ENCODE measurements around the gene AGGF1. TPM values are rescaled to one million over a fixed set of nuclear protein-coding genes. Genes with fewer than 3 reads are reported as not detected.

AGGF1 gene
- total RNA-seq, 1 experiment from 2014 or later, result 16.0 TPM

GRCh38 chr5:77012601-77013000 lies 17.6 kb upstream of the AGGF1 start:
- peaks cover 5% of the 10 kb centered on the region; the same call in 1 of the 2 replicates for H3K27me3 ChIP-seq
- peak; percentile 12 for DNase-seq
- no peaks in the 10 kb centered on the region for H3K9me3 ChIP-seq
- no peaks in the 10 kb centered on the region for H3K36me3 ChIP-seq
- H3K4me3 ChIP-seq, result no peak overlapping the region

- no peak overlapping the region for H3K4me3 ChIP-seq
- no peak for DNase-seq
- H3K36me3 ChIP-seq, result no peaks in the 10 kb centered on the region
- H3K9me3 ChIP-seq, result no peaks in the 10 kb centered on the region
- peaks cover 5% of the 10 kb centered on the region; the same call in 1 of the 2 replicates for H3K27me3 ChIP-seq
Measured at GRCh38 chr5:77015938-77016569, 14.2 kb upstream of the AGGF1 start.

- peaks cover 3% of the 10 kb centered on the region; the same call in 1 of the 2 replicates for H3K27me3 ChIP-seq
- H3K9me3 ChIP-seq, result no peaks in the 10 kb centered on the region
- H3K4me3 ChIP-seq, result no peak overlapping the region
- no peaks in the 10 kb centered on the region for H3K36me3 ChIP-seq
- DNase-seq, result no peak
Measured at GRCh38 chr5:77016962-77017361, 13.2 kb upstream of the AGGF1 start.

- H3K9me3 ChIP-seq, result no peaks in the 10 kb centered on the region; the same call in 1 of the 2 replicates
- no peak overlapping the region for H3K4me3 ChIP-seq
- H3K27me3 ChIP-seq, result peaks cover 3% of the 10 kb centered on the region; the same call in 1 of the 2 replicates
- no peaks in the 10 kb centered on the region for H3K36me3 ChIP-seq
- no peak for DNase-seq
Measured at GRCh38 chr5:77017668-77018067, 12.5 kb upstream of the AGGF1 start.

DNA sequence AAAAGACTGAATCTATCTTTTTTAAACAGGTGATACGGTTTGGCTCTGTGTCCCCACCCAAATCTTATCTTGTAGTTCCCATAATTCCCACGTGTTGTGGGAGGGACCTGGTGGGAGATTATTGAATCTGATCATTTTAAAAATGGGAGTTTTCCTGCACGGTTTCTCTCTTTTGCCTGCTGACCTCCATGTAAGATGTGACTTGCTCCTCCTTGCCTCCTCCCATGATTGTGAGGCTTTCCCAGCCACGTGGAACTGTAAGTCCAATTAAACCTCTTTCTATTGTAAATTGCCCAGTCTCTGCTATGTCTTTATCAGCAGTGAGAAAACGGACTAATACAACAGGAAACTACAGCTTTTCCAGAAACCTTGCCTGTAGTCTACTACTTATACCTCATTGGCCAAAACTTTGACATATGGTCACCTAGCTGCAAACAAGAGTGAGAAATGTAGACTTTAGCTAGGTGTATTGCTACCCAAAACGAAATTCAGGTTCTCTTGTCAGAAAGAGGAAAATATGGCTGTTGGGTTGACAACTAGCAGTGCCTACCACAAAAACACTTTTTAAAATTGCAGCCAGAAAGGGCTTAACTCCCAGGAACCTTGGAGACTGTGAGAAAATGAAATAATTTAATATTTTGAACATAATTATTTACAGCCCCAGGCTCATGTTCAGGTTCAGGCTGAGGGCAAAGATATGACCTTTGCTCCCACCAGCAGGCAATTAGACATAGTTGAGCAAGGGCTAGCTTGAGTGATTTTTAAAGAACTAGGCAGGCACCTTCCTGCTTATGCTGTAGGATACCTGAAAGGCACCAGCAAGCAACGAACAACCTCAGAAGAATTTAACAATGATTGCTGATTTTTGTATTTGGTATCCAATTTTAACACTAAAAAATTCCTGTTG lies 7.4 kb upstream of the AGGF1 start:
- no peaks in the 10 kb centered on the region; the same call in 1 of the 2 replicates for H3K9me3 ChIP-seq
- H3K27me3 ChIP-seq, result no peaks in the 10 kb centered on the region
- no peak for DNase-seq
- no peak overlapping the region for H3K4me3 ChIP-seq
- no peaks in the 10 kb centered on the region for H3K36me3 ChIP-seq

DNA sequence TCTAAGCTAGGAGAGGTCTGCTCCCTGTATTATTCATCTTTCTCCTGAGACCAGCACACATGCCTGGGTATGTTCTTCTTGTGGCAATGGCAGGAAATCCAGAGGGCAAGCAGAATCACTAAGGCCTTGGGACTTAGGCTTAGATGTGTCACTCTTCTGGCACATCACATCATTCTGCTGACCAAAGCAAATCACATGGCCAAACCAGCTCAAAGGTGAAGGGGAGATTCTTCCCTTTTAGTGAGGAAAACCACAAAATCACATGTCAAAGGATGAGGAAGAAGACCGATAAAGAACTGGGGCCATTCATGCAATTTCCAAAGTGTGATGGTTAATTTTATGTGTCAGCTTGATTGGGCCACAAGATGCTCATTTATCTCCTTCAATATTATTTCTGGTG lies 5.7 kb upstream of the AGGF1 start:
- Histone ChIP-seq H3K27me3 (no peaks in the 10 kb centered on the region), H3K4me3 (no peak overlapping the region), H3K36me3 (no peaks in the 10 kb centered on the region), H3K9me3 (peaks cover 12% of the 10 kb centered on the region)
- no peak for DNase-seq

DNA sequence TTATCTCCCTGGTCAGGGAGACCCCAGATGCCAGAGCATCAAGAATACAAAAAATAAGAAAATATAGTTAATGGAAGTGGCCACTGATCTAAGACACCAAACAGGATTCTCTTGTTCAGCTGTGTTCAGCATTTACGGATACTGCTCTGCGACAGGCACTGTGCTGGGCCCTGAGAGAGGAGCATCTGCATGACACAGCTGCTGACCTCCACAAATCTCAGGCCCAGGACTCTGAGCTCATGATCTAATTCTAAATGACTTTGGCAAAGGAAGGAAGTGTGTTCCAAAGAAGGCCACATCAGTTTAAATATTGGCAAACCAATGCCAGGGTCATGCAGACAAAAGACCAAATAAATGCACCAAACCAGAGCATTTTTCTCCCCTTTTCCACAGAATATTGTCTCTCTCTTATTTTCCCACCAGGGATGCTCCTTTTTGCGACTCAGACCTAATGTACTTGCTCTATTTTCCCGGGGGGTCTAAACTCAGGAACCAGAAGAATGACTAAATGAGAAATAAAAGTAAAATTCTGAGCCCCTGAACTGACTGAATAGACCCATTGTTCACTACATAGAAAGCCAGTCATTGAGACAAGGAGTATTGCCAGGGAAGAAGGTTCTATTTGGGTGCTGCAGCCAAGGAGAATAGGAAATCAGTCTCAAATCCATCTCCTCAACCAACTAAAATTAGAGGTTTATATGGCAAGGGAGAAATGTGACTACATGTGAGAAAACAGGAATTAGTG lies 1.4 kb upstream of the AGGF1 start:
- H3K36me3 ChIP-seq, result no peaks in the 10 kb centered on the region
- no peak overlapping the region for H3K4me3 ChIP-seq
- peaks cover 16% of the 10 kb centered on the region for H3K9me3 ChIP-seq
- no peak for DNase-seq
- no peaks in the 10 kb centered on the region for H3K27me3 ChIP-seq

DNA sequence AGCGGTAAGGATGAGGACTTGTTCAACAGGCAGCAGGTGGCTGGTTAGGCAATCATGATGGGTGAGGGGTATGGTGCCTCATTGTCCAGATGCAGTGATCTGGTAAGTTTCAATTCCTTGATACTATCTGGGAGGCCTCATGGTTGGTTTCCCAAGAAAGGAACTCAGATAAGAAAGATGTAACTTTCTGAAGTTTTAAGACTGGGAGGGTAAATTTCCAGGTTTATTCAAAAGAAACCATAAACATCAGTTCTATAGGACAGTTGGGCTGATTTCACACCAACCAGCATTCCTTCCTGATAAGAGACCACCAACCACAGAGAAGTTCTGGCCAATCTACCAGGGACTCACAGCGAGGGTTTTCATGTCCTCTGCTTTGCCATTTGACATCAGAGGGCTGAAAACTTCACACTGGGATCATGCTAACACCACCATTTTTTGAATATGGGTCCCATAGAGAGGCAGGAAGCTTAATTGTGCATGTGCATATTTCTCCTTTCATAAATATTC lies 773 bp upstream of the AGGF1 start:
- H3K36me3 ChIP-seq, result no peaks in the 10 kb centered on the region
- H3K4me3 ChIP-seq, result peak overlapping the region; percentile 92
- H3K9me3 ChIP-seq, result peaks cover 16% of the 10 kb centered on the region
- H3K27me3 ChIP-seq, result no peaks in the 10 kb centered on the region
- no peak for DNase-seq

DNA sequence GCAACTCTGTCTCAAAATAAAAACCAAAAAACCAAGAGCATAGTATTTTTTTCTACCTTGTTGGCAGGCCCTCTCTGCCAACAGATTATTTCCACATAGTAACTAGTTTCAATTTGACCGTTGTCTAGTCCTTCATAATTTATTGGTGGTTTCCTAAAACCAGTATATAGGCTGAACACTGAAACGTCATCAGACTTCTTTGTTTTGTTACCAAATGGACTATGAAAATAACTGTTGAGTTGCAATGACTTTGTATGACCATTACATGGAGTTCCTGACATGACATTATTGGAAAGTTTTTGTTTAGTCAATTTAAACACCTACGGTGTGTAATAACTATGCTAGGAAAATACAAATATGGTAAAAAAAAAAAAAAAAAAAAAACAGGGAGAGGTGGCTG lies 1.7 kb downstream of the AGGF1 start:
- peaks cover 16% of the 10 kb centered on the region for H3K9me3 ChIP-seq
- H3K27me3 ChIP-seq, result no peaks in the 10 kb centered on the region
- H3K4me3 ChIP-seq, result no peak overlapping the region
- peaks cover 16% of the 10 kb centered on the region for H3K36me3 ChIP-seq
- DNase-seq, result no peak

DNA sequence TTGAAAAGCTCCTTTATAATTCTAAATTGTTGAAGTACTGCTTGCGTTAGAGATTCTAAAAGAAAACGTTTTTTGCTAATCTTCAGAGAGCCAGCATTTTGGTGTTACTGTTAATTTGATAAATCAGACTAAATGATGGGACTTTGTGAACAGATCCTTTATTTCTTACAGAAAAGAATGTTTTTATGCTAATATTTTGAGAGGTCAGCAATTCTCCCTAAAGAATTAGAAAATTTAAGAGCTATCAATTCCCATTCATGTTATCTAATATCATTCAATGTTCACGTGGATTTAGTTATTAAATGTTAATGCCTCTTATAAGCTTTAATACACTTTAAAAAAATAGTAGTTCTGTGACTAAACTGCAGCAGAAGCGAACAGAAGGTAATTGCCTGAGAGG lies 2.4 kb downstream of the AGGF1 start:
- Histone ChIP-seq H3K27me3 (no peaks in the 10 kb centered on the region), H3K36me3 (peaks cover 23% of the 10 kb centered on the region), H3K9me3 (peaks cover 16% of the 10 kb centered on the region), H3K4me3 (no peak overlapping the region)
- DNase-seq, result no peak

GRCh38 chr5:77033338-77033737 lies 3.1 kb downstream of the AGGF1 start:
- H3K4me3 ChIP-seq, result no peak overlapping the region
- peaks cover 28% of the 10 kb centered on the region for H3K36me3 ChIP-seq
- H3K27me3 ChIP-seq, result no peaks in the 10 kb centered on the region
- no peak for DNase-seq
- H3K9me3 ChIP-seq, result peaks cover 16% of the 10 kb centered on the region

DNA sequence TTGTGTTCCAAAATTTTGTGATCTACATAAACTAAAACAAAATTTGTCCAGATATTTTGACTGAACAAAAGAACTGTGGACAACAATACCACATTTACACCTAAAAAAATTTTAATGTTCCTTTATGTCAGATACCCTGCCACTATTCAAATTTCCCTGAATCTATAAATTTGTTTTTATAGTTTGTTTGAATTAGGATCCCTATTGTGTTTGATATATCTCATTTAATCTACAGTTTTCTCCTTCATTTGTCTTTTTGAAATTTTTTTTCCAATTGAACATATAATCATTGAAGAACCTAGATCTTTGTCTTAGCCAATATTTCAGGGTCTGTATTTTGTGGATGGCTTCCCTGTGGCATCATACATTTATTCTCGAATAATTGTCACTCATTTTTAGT lies 5.7 kb downstream of the AGGF1 start:
- H3K36me3 ChIP-seq, result peaks cover 38% of the 10 kb centered on the region
- no peak overlapping the region for H3K4me3 ChIP-seq
- H3K27me3 ChIP-seq, result no peaks in the 10 kb centered on the region
- DNase-seq, result no peak
- H3K9me3 ChIP-seq, result no peaks in the 10 kb centered on the region

DNA sequence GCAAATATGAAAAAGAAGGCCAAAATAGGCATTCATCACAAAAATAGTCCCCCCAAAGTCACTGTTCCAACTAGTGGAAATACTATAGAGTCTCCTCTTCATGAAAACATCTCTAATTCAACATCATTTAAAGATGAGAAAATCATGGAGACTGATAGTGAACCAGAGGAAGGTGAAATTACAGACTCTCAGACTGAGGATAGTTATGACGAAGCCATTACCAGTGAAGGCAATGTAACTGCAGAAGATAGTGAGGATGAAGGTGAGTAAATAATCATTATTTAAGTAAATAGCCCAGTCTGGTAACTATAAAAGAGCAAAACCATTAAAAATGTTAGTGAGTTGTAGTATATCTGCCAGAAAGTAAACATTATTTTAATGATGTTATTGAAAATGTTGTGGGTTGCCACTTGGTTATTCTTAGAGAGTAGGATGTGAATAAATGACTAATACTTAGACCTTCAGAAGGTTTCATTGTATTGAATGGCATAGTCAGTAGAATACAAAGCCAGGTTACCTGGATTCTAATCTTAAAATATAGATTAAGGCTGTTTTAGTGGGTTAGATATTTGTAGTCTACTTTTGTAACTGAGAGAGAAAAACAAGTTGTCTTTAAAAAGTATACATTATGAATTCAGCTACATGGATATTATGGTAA lies 16.3 kb downstream of the AGGF1 start:
- Histone ChIP-seq H3K36me3 (peaks cover 39% of the 10 kb centered on the region), H3K27me3 (no peaks in the 10 kb centered on the region), H3K9me3 (no peaks in the 10 kb centered on the region), H3K4me3 (no peak overlapping the region)
- no peak for DNase-seq

DNA sequence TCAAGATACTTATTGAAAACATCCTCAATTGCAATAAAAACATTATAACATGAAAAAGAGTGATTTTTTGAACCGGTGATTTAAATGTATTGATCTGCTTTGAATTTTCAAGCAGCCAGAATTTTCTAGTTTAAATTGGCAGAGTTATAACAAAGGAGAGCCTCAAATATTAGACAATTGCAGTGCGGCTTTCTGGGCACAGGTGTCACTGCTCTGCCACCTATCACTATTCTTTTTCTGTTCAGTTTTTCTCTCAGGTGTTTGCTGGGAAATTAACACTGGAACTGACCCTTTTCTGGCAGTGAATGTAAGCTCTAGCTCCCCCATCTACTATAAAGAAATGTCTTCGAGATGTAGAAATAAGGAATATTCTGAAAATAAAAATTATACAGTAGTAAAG lies 33.8 kb downstream of the AGGF1 start:
- H3K36me3 ChIP-seq, result peaks cover 50% of the 10 kb centered on the region
- DNase-seq, result no peak
- no peak overlapping the region for H3K4me3 ChIP-seq
- H3K9me3 ChIP-seq, result no peaks in the 10 kb centered on the region; the same call in 1 of the 2 replicates
- H3K27me3 ChIP-seq, result no peaks in the 10 kb centered on the region

GRCh38 chr5:77065256-77065655 lies 35.1 kb downstream of the AGGF1 start:
- H3K9me3 ChIP-seq, result no peaks in the 10 kb centered on the region; the same call in 1 of the 2 replicates
- H3K27me3 ChIP-seq, result no peaks in the 10 kb centered on the region
- H3K36me3 ChIP-seq, result peaks cover 43% of the 10 kb centered on the region
- H3K4me3 ChIP-seq, result no peak overlapping the region
- no peak for DNase-seq

DNA sequence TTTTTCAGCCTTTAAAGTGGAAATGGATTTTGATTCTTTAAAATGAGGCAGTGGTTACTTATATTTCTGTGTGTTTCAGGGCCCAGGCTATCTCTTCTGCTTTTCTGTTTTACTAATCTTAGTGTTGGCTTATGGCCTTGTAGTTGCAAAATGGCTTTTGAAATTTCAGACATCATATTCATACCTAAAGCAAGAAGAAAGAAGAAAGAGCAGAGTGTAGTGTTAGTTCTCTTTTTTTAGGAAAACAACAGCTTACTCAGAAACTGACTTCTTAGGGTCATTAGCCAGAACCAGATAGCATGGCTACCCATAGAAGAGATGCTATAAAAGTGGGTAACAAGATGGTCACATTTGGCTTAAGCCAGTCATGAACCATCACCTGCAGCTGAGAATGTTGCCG lies 36.0 kb downstream of the AGGF1 start:
- DNase-seq, result no peak
- Histone ChIP-seq H3K4me3 (no peak overlapping the region), H3K27me3 (no peaks in the 10 kb centered on the region), H3K36me3 (peaks cover 40% of the 10 kb centered on the region), H3K9me3 (no peaks in the 10 kb centered on the region; the same call in 1 of the 2 replicates)
